B cell (primary cell): ENCODE measurements around the gene HOXC13.

Experiments
- EZH2 ChIP-seq: IDR thresholded peaks from 2 replicates; pipeline ENCODE4 v1.6.1; 2012; ENCODE audit warnings: borderline replicate concordance, low read depth, mild to moderate bottlenecking, moderate library complexity, low read length; ENCODE audit not compliant: insufficient read depth, poor library complexity, severe bottlenecking
- TF ChIP-seq, protein P1 (sequence below): fragments of 200-600 bp; IDR thresholded peaks from one replicate; pipeline ENCODE4 v1.8.0; 2022; ENCODE audit warnings: antibody characterized with exemption, mild to moderate bottlenecking

DNA sequence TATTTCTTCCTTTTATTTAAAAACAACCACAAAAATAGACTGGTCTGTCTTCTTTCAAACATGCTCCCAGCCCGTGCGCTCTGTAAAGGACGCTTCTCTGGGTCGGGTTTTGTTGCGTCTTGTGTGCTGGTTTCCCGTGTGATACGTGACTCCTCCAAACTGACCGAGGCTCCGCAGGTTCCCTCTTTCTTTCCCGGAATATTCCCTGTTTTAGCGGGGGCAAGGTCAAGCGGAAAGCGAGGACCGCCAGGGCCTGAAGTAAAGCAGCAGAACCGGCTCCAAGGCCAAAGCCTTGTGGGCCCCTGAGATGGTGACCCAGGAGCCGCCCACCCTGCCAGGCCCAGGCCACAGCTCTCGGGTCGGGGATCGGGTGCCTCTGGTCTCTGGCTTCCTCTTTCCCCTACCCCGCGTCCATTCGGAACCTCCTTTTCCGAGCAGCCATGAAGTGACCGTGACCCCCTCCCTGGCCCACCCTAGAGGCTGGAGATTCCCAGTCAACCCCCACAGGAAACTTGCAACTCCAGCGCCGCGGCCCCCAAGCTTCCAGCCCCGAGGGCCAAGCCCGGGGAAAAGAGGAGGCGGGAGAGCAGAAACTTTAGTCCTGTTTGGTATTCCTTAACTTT is 45.4 kb downstream of the HOXC13 start:
- TF ChIP-seq EZH2: no peak
- TF ChIP-seq, protein P1, sequence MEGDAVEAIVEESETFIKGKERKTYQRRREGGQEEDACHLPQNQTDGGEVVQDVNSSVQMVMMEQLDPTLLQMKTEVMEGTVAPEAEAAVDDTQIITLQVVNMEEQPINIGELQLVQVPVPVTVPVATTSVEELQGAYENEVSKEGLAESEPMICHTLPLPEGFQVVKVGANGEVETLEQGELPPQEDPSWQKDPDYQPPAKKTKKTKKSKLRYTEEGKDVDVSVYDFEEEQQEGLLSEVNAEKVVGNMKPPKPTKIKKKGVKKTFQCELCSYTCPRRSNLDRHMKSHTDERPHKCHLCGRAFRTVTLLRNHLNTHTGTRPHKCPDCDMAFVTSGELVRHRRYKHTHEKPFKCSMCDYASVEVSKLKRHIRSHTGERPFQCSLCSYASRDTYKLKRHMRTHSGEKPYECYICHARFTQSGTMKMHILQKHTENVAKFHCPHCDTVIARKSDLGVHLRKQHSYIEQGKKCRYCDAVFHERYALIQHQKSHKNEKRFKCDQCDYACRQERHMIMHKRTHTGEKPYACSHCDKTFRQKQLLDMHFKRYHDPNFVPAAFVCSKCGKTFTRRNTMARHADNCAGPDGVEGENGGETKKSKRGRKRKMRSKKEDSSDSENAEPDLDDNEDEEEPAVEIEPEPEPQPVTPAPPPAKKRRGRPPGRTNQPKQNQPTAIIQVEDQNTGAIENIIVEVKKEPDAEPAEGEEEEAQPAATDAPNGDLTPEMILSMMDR: no peak
